H1 (cell line): Measurements from ENCODE around the gene OR2V1. TPM values are rescaled to one million over a fixed set of nuclear protein-coding genes. Genes with fewer than 3 reads are reported as not detected.

Source experiments
- CTCF ChIA-PET: fragments of 300-600 bp; sonication (Branson Sonifier 250); formaldehyde crosslinking; loops from one replicate; lab custom pipeline; 2021; ENCODE audit not compliant: partially characterized antibody; lab: Charles Lee
- POLR2A ChIA-PET: fragments of 300-600 bp; sonication (Branson Sonifier 250); formaldehyde crosslinking; loops from one replicate; lab custom pipeline; 2021; ENCODE audit warnings: inconsistent platforms; ENCODE audit not compliant: partially characterized antibody; lab: Charles Lee
- DNase-seq, 2 experiments: peaks; one replicate each; pipeline versions ENCODE4 v3.0.0 to v3.0.0-alpha.2; 2010 to 2022; ENCODE audit warnings: low spot score in 2 of 2, low read depth in 1 of 2, mixed read lengths in 1 of 2
- FAIRE-seq: peaks from 2 replicates; lab custom pipeline; 2011; peaks lifted over from hg19 to GRCh38; lab: Jason Lieb, UNC
- H2AFZ ChIP-seq: 2 replicates; pipeline ENCODE4 v1.8.1; 2012; ENCODE audit warnings: low read length, inconsistent platforms
- H2AK5ac ChIP-seq: 2 replicates; pipeline ENCODE4 v1.6.1; 2013; ENCODE audit warnings: low read depth, low read length
- H2BK120ac ChIP-seq: replicated peaks from 2 replicates; pipeline ENCODE3; 2013; ENCODE audit warnings: low read depth, low read length, inconsistent platforms
- H2BK12ac ChIP-seq: 2 replicates; pipeline ENCODE4 v1.6.1; 2013; ENCODE audit warnings: low read depth, low read length
- H2BK15ac ChIP-seq: 2 replicates; pipeline ENCODE4 v1.6.1; 2013; ENCODE audit warnings: low read length
- H2BK20ac ChIP-seq: 2 replicates; pipeline ENCODE4 v1.6.1; 2013; ENCODE audit warnings: low read length
- H2BK5ac ChIP-seq: 2 replicates; pipeline ENCODE4 v1.6.1; 2013; ENCODE audit warnings: low read depth, low read length
- H3K14ac ChIP-seq: 2 replicates; pipeline ENCODE4 v1.6.1; 2013; ENCODE audit warnings: inconsistent platforms; ENCODE audit not compliant: insufficient read length
- H3K18ac ChIP-seq: 2 replicates; pipeline ENCODE4 v1.6.1; 2013; ENCODE audit warnings: low read length; ENCODE audit errors: extremely low read depth
- H3K23ac ChIP-seq: 2 replicates; pipeline ENCODE4 v1.6.1; 2013; ENCODE audit warnings: inconsistent platforms; ENCODE audit not compliant: insufficient read length
- H3K23me2 ChIP-seq: 2 replicates; pipeline ENCODE4 v1.6.1; 2013; ENCODE audit warnings: low read depth, low read length
- H3K27ac ChIP-seq: 2 replicates; pipeline ENCODE4 v1.6.1; 2011; ENCODE audit warnings: low read depth, low read length, inconsistent platforms
- H3K27me3 ChIP-seq, 4 experiments: replicated peaks in 1 of 4; 1 replicate in 1 of 4; 2 replicates in 3 of 4; pipeline versions ENCODE4 v1.6.1 to v1.8.1; 2011 to 2013; ENCODE audit warnings: low read length in 3 of 4, mild to moderate bottlenecking in 3 of 4, inconsistent platforms in 2 of 4, mixed read lengths in 2 of 4, moderate library complexity in 1 of 4; ENCODE audit not compliant: control insufficient read depth in 3 of 4, insufficient read depth in 3 of 4; ENCODE audit errors: extremely low read depth in 1 of 4
- H3K36me3 ChIP-seq, 4 experiments: 2 replicates each; pipeline versions ENCODE4 v1.6.1 to v1.8.1; 2011 to 2013; ENCODE audit warnings: mild to moderate bottlenecking in 4 of 4, low read length in 3 of 4, moderate library complexity in 2 of 4, control low read depth in 1 of 4, inconsistent platforms in 1 of 4; ENCODE audit not compliant: insufficient read depth in 4 of 4, control insufficient read depth in 2 of 4
- H3K4ac ChIP-seq: replicated peaks from 2 replicates; pipeline ENCODE3; 2013; ENCODE audit warnings: low read length, low read depth, mixed read lengths, inconsistent platforms; ENCODE audit not compliant: insufficient read length
- H3K4me1 ChIP-seq, 4 experiments: replicated peaks in 1 of 4; 1 replicate in 1 of 4; 2 replicates in 3 of 4; pipeline versions ENCODE4 v1.6.1 to v1.8.1; 2011 to 2013; ENCODE audit warnings: low read length in 3 of 4, inconsistent platforms in 2 of 4, mixed read lengths in 1 of 4; ENCODE audit not compliant: insufficient read depth in 4 of 4, control insufficient read depth in 3 of 4
- H3K4me2 ChIP-seq, 2 experiments: 2 replicates each; pipeline versions ENCODE4 v1.6.1 to v1.8.1; 2011 to 2013; ENCODE audit warnings: low read depth in 2 of 2, low read length in 2 of 2, control low read depth in 1 of 2, inconsistent platforms in 1 of 2, mild to moderate bottlenecking in 1 of 2; ENCODE audit not compliant: insufficient read depth in 1 of 2
- H3K4me3 ChIP-seq, 4 experiments: fragments of 200-600, 300-600 bp in 1 of 4; sonication (generic), shearing (Covaris generic), sonication (Bioruptor Twin) in 1 of 4; 2 replicates each; pipeline versions ENCODE4 v1.5.1 to v1.8.1; 2011 to 2016; ENCODE audit warnings: low read length in 4 of 4, low read depth in 3 of 4, control low read depth in 2 of 4, inconsistent platforms in 2 of 4, mild to moderate bottlenecking in 2 of 4, mixed read lengths in 1 of 4, moderate library complexity in 1 of 4; ENCODE audit not compliant: insufficient read depth in 2 of 4; ENCODE audit errors: extremely low read depth in 1 of 4
- H3K56ac ChIP-seq: replicated peaks from 2 replicates; pipeline ENCODE3; 2013; ENCODE audit warnings: low read depth, mild to moderate bottlenecking, mixed read lengths, low read length, inconsistent platforms; ENCODE audit not compliant: insufficient read length
- H3K79me1 ChIP-seq: 2 replicates; pipeline ENCODE4 v1.6.1; 2013; ENCODE audit warnings: low read depth, low read length, control low read depth
- H3K79me2 ChIP-seq, 2 experiments: 2 replicates each; pipeline versions ENCODE4 v1.6.1 to v1.8.1; 2012 to 2013; ENCODE audit warnings: low read length in 2 of 2, mild to moderate bottlenecking in 2 of 2, inconsistent platforms in 1 of 2; ENCODE audit not compliant: insufficient read depth in 2 of 2, control insufficient read depth in 1 of 2
- H3K9ac ChIP-seq, 4 experiments: replicated peaks in 1 of 4; 1 replicate in 1 of 4; 2 replicates in 3 of 4; pipeline versions ENCODE4 v1.6.1 to v1.8.1; 2011 to 2013; ENCODE audit warnings: low read depth in 3 of 4, low read length in 3 of 4, control low read depth in 2 of 4, mild to moderate bottlenecking in 2 of 4, moderate library complexity in 2 of 4, inconsistent platforms in 1 of 4; ENCODE audit errors: extremely low read depth in 1 of 4
- H3K9me3 ChIP-seq, 2 experiments: 2 replicates each; pipeline versions ENCODE4 v1.6.1 to v1.8.1; 2012 to 2013; ENCODE audit warnings: mild to moderate bottlenecking in 2 of 2, moderate library complexity in 2 of 2, control low read depth in 1 of 2, inconsistent platforms in 1 of 2, low read depth in 1 of 2, low read length in 1 of 2, mixed read lengths in 1 of 2; ENCODE audit not compliant: insufficient read depth in 2 of 2
- H4K20me1 ChIP-seq, 2 experiments: replicated peaks in 1 of 2; 2 replicates each; pipeline versions ENCODE3 to v1.8.1; 2011 to 2013; ENCODE audit warnings: inconsistent platforms in 2 of 2, low read length in 2 of 2, mild to moderate bottlenecking in 1 of 2; ENCODE audit not compliant: insufficient read depth in 2 of 2, control insufficient read depth in 1 of 2
- H4K5ac ChIP-seq: 2 replicates; pipeline ENCODE4 v1.6.1; 2013; ENCODE audit warnings: low read length, low read depth, mixed read lengths, inconsistent platforms; ENCODE audit not compliant: insufficient read length
- H4K8ac ChIP-seq: 2 replicates; pipeline ENCODE4 v1.8.0; 2013; ENCODE audit warnings: mild to moderate bottlenecking, moderate library complexity, low read length, inconsistent platforms; ENCODE audit not compliant: insufficient read depth; ENCODE audit errors: extremely low read depth
- H4K91ac ChIP-seq: replicated peaks from 2 replicates; pipeline ENCODE3; 2013; ENCODE audit warnings: low read length, mixed read lengths, inconsistent platforms; ENCODE audit not compliant: insufficient read length
- SUZ12 ChIP-seq: fragments of 200-600 bp; sonication (generic); IDR thresholded peaks from 2 replicates; pipeline ENCODE4 v1.6.1; 2012; ENCODE audit warnings: mild to moderate bottlenecking, inconsistent platforms, low read length, moderate library complexity, mixed read lengths
- TBP ChIP-seq: IDR thresholded peaks from 2 replicates; pipeline ENCODE4 v1.6.1; 2011; ENCODE audit warnings: low read depth, low read length, improper control_type of control experiment
- WGBS, 2 experiments: shearing (Covaris generic) in 1 of 2; methylation state at CpG; one replicate each; pipeline versions ENCODE4 v1.1.6 to v1.1.7; 2013 to 2015; ENCODE audit warnings: low lambda C conversion rate in 2 of 2, mixed read lengths in 2 of 2, inconsistent platforms in 1 of 2, low coverage in 1 of 2, missing lambda C conversion rate in 1 of 2; ENCODE audit not compliant: insufficient replicate concordance in 2 of 2, insufficient coverage in 1 of 2, insufficient read length in 1 of 2; ENCODE audit errors: extremely low coverage in 1 of 2, missing lambda C conversion rate in 1 of 2; 5-methylcytosine and 5-hydroxymethylcytosine counted together
- polyA plus RNA-seq, 7 experiments: library from polyadenylated mRNA; depleted of rRNA in 3 of 7; stranded (reverse) in 5 of 7; unstranded in 2 of 7; fragments of >200 nt in 5 of 7; fragments of 200-250 nt in 2 of 7; gene quantifications; 1 replicate in 5 of 7; 2 replicates in 1 of 7; 4 replicates in 1 of 7; pipeline versions ENCODE4 v1.2.1 to v1.2.3, GENCODE V29; 2011 to 2013; ENCODE audit warnings: missing spikeins in 2 of 7, mixed read lengths in 2 of 7
- total RNA-seq: library from RNA; stranded (reverse); fragmentation: NEBNext Ultra II Directional; extraction: Animal tissue kit (Norgen Biotek cat#: 25700); gene quantifications from 2 replicates; pipeline ENCODE4 v1.2.1, GENCODE V29; 2021

OR2V1 gene
- total and polyA plus RNA-seq, 2 of the 8 experiments (the other 6 are each of a cell fraction or from before 2014, with no cell fraction given): not detected

GRCh38 chr5:181099602-181100086 lies 31.3 kb downstream of the OR2V1 start:
- Histone ChIP-seq H4K91ac (no peak overlapping the region), H2BK20ac (0 out of 2 replicates have a peak overlapping the region, but pooled peaks have one; percentile 43), H2BK12ac (no peak overlapping the region), H3K4me3 (no peak overlapping the region), H3K14ac (no peak overlapping the region), H4K5ac (no peak overlapping the region), H3K56ac (no peak overlapping the region), H3K79me1 (no peaks in the 10 kb centered on the region; the same call in 1 of the 2 replicates), H3K4me1 (peaks cover 0 to 7% (median 0%) of the 10 kb centered on the region in 4 experiments; a peak in 2 of 7 replicates), H3K9me3 (no peaks in the 10 kb centered on the region), H3K4ac (no peak overlapping the region), H3K79me2 (no peaks in the 10 kb centered on the region), H2AK5ac (no peak overlapping the region), H3K27ac (no peak overlapping the region), H3K36me3 (peaks cover 0 to 3% (median 0%) of the 10 kb centered on the region in 4 experiments; a peak in 1 of 8 replicates), H4K20me1 (peaks cover 3 to 8% of the 10 kb centered on the region in 2 experiments), H2BK120ac (no peak overlapping the region), H2BK5ac (no peak overlapping the region), H3K27me3 (peaks cover 18 to 27% (median 26%) of the 10 kb centered on the region in 4 experiments), H2BK15ac (no peak overlapping the region), H4K8ac (no peak overlapping the region), H3K4me2 (peak overlapping the region in 1 of 2 experiments; percentile 31; a peak in 2 of 4 replicates), H3K23ac (no peak overlapping the region), H3K23me2 (peaks cover 2% of the 10 kb centered on the region; the same call in 1 of the 2 replicates), H3K9ac (no peak overlapping the region), H3K18ac (no peak overlapping the region), H2AFZ (no peak overlapping the region)
- DNase-seq (no peak), FAIRE-seq (no peak)
- POLR2A ChIA-PET: interaction anchor here (0.6 to 1.4 kb wide), 5 partner anchors 29 to 314 kb away, joined by 3 to 7 read pairs (median 4); no protein-coding TSS in a partner anchor
- WGBS, 2 experiments: 72% methylated on average over 11 of the region's 11 CpGs; no CpG with 5 or more reads in 1 of the 2 experiments
- CTCF ChIA-PET: interaction anchor here (0.5 to 2.0 kb wide), 10 partner anchors 12 to 310 kb away, joined by 3 to 10 read pairs (median 4); no protein-coding TSS in a partner anchor
- 0 out of 2 replicates have a peak, but pooled peaks have one; percentile 9 for TF ChIP-seq SUZ12
- no peak for TF ChIP-seq TBP
